Activated gamma-delta T cell treated with anti-CD3 and anti-CD28 coated beads, Interleukin-2, amount 50 U/mL, for 16 hours (primary cell): ENCODE data around the gene MAP3K20.

Experiments
- DNase-seq: peaks from one replicate; pipeline ENCODE4 v3.0.0-alpha.2; 2020; ENCODE audit warnings: low read depth

MAP3K20 gene

GRCh38 chr2:173051463-173052215, 24.0 kb upstream of the MAP3K20 start:
- DNase-seq: no peak

- no peak for DNase-seq
Measured at GRCh38 chr2:173053043-173053699, 22.5 kb upstream of the MAP3K20 start.

- DNase-seq: no peak
Measured at GRCh38 chr2:173054466-173054865, 21.2 kb upstream of the MAP3K20 start.

GRCh38 chr2:173056705-173057364, 18.8 kb upstream of the MAP3K20 start:
- no peak for DNase-seq

GRCh38 chr2:173058097-173058496, 17.5 kb upstream of the MAP3K20 start:
- DNase-seq: no peak

GRCh38 chr2:173058673-173059072, 17.0 kb upstream of the MAP3K20 start:
- no peak for DNase-seq

- no peak for DNase-seq
Measured at GRCh38 chr2:173059292-173059691, 16.4 kb upstream of the MAP3K20 start.

- DNase-seq: no peak
Measured at GRCh38 chr2:173059971-173060461, 15.6 kb upstream of the MAP3K20 start.

- DNase-seq: no peak
Measured at GRCh38 chr2:173062801-173063200, 12.8 kb upstream of the MAP3K20 start.

- no peak for DNase-seq
Measured at GRCh38 chr2:173064151-173064805, 11.4 kb upstream of the MAP3K20 start.

GRCh38 chr2:173066887-173067676, 8.6 kb upstream of the MAP3K20 start:
- DNase-seq: no peak

- DNase-seq: no peak
Measured at GRCh38 chr2:173075056-173075780, 428 bp upstream of the MAP3K20 start.

- no peak for DNase-seq
Measured at GRCh38 chr2:173076581-173077345, 1.1 kb downstream of the MAP3K20 start.

GRCh38 chr2:173077506-173078177, 2.0 kb downstream of the MAP3K20 start:
- DNase-seq: no peak

GRCh38 chr2:173079141-173079540, 3.5 kb downstream of the MAP3K20 start:
- no peak for DNase-seq

- no peak for DNase-seq
Measured at GRCh38 chr2:173079973-173080860, 4.6 kb downstream of the MAP3K20 start.

- DNase-seq: no peak
Measured at GRCh38 chr2:173086518-173087213, 11.0 kb downstream of the MAP3K20 start.

- DNase-seq: no peak
Measured at GRCh38 chr2:173087214-173087581, 11.6 kb downstream of the MAP3K20 start.
